DND-41 (cell line): Measurements from ENCODE around the gene USP9X.

Source experiments
- ATAC-seq: fragments of 200-7000 bp; cut with Tn5 transposase; 3 replicates; pipeline ENCODE4 v1.9.1; 2021; ENCODE audit warnings: low read depth; ENCODE audit not compliant: insufficient read depth
- DNase-seq: peaks from one replicate; pipeline ENCODE4 v3.0.0-alpha.2; 2020
- H2AFZ ChIP-seq: 2 replicates; pipeline ENCODE4 v1.6.0; 2012; ENCODE audit warnings: low read depth, low read length
- H3K27ac ChIP-seq: 2 replicates; pipeline ENCODE4 v1.5.1; 2012; ENCODE audit warnings: low read length, inconsistent platforms
- H3K27me3 ChIP-seq: fragments of 200-600 bp; sonication (generic); 2 replicates; pipeline ENCODE4 v1.6.0; 2012; ENCODE audit warnings: low read length, mild to moderate bottlenecking, inconsistent platforms; ENCODE audit not compliant: insufficient read depth, poor library complexity
- H3K36me3 ChIP-seq: 2 replicates; pipeline ENCODE4 v1.5.1; 2012; ENCODE audit warnings: low read length, inconsistent platforms; ENCODE audit not compliant: insufficient read depth
- H3K4me1 ChIP-seq: 2 replicates; pipeline ENCODE4 v1.5.1; 2012; ENCODE audit warnings: mild to moderate bottlenecking, low read length; ENCODE audit not compliant: insufficient read depth
- H3K4me2 ChIP-seq: 2 replicates; pipeline ENCODE4 v1.6.0; 2012; ENCODE audit warnings: mild to moderate bottlenecking, moderate library complexity, low read length, inconsistent platforms; ENCODE audit not compliant: insufficient read depth
- H3K4me3 ChIP-seq, 2 experiments: fragments of 200-600 bp in 1 of 2; shearing (Covaris generic) in 1 of 2; 2 replicates each; pipeline ENCODE4 v1.5.1; 2012 to 2016; ENCODE audit warnings: inconsistent platforms in 2 of 2, low read length in 2 of 2, mild to moderate bottlenecking in 2 of 2, low read depth in 1 of 2, moderate library complexity in 1 of 2
- H3K79me2 ChIP-seq: 2 replicates; pipeline ENCODE4 v1.6.0; 2012; ENCODE audit warnings: low read length, inconsistent platforms; ENCODE audit not compliant: insufficient read depth
- H3K9ac ChIP-seq: 2 replicates; pipeline ENCODE4 v1.6.0; 2012; ENCODE audit warnings: low read depth, mild to moderate bottlenecking, inconsistent platforms, low read length, moderate library complexity
- H3K9me3 ChIP-seq: 2 replicates; pipeline ENCODE4 v1.5.1; 2012; ENCODE audit warnings: low read length, moderate library complexity, mild to moderate bottlenecking, inconsistent platforms; ENCODE audit not compliant: insufficient read depth, severe bottlenecking
- H4K20me1 ChIP-seq: 2 replicates; pipeline ENCODE4 v1.6.0; 2012; ENCODE audit warnings: low read length; ENCODE audit not compliant: insufficient read depth
- CTCF ChIP-seq: IDR thresholded peaks from 2 replicates; pipeline ENCODE4 v1.5.1; 2012; ENCODE audit warnings: borderline replicate concordance, low read length, moderate library complexity, mild to moderate bottlenecking; ENCODE audit not compliant: poor library complexity, severe bottlenecking; ENCODE audit errors: extremely low read depth
- EZH2 ChIP-seq: IDR thresholded peaks from 3 replicates; pipeline ENCODE4 v1.6.1; 2012; ENCODE audit warnings: borderline replicate concordance, low read depth, mild to moderate bottlenecking, moderate library complexity, low read length, inconsistent platforms; ENCODE audit not compliant: severe bottlenecking

Gene USP9X

GRCh38 chrX:41192880-41193279 is 107.6 kb downstream of the USP9X start:
- H3K9me3 ChIP-seq, result no peaks in the 10 kb centered on the region
- ATAC-seq (no peak), DNase-seq (no peak)
- peaks cover 33% of the 10 kb centered on the region for H3K36me3 ChIP-seq
- no peak overlapping the region for H3K27ac ChIP-seq
- H3K4me2 ChIP-seq, result no peak overlapping the region
- no peaks in the 10 kb centered on the region for H4K20me1 ChIP-seq
- no peak overlapping the region for H3K9ac ChIP-seq
- H3K4me3 ChIP-seq, result no peak overlapping the region
- no peaks in the 10 kb centered on the region for H3K27me3 ChIP-seq
- no peaks in the 10 kb centered on the region for H3K4me1 ChIP-seq
- H2AFZ ChIP-seq, result no peak overlapping the region
- TF ChIP-seq CTCF, result no peak
- TF ChIP-seq EZH2, result no peak
- H3K79me2 ChIP-seq, result no peaks in the 10 kb centered on the region

GRCh38 chrX:41198410-41198809 is 113.2 kb downstream of the USP9X start:
- H3K27me3 ChIP-seq, result no peaks in the 10 kb centered on the region
- H3K27ac ChIP-seq, result no peak overlapping the region
- TF ChIP-seq CTCF (no peak), EZH2 (no peak)
- DNase-seq (no peak), ATAC-seq (no peak)
- H2AFZ ChIP-seq, result no peak overlapping the region
- no peaks in the 10 kb centered on the region for H3K4me1 ChIP-seq
- no peak overlapping the region for H3K4me2 ChIP-seq
- no peaks in the 10 kb centered on the region for H4K20me1 ChIP-seq
- H3K79me2 ChIP-seq, result no peaks in the 10 kb centered on the region
- peaks cover 38% of the 10 kb centered on the region; the same call in 1 of the 2 replicates for H3K36me3 ChIP-seq
- no peak overlapping the region for H3K9ac ChIP-seq
- H3K4me3 ChIP-seq, result no peak overlapping the region
- H3K9me3 ChIP-seq, result no peaks in the 10 kb centered on the region

- Histone ChIP-seq H2AFZ (no peak overlapping the region), H3K27ac (no peak overlapping the region), H3K4me2 (no peak overlapping the region), H3K9ac (no peak overlapping the region), H3K36me3 (peaks cover 47% of the 10 kb centered on the region; the same call in 1 of the 2 replicates), H3K9me3 (no peaks in the 10 kb centered on the region), H3K79me2 (no peaks in the 10 kb centered on the region), H4K20me1 (no peaks in the 10 kb centered on the region), H3K4me3 (no peak overlapping the region), H3K27me3 (no peaks in the 10 kb centered on the region), H3K4me1 (no peaks in the 10 kb centered on the region)
- ATAC-seq, result no peak
- TF ChIP-seq CTCF (no peak), EZH2 (no peak)
- no peak for DNase-seq
Measured at GRCh38 chrX:41200785-41201184, 115.5 kb downstream of the USP9X start.

GRCh38 chrX:41209853-41210252 is 124.6 kb downstream of the USP9X start:
- Histone ChIP-seq H3K9ac (no peak overlapping the region), H2AFZ (no peak overlapping the region), H3K9me3 (no peaks in the 10 kb centered on the region), H3K4me1 (no peaks in the 10 kb centered on the region), H3K27ac (no peak overlapping the region), H3K36me3 (peaks cover 18% of the 10 kb centered on the region), H3K79me2 (no peaks in the 10 kb centered on the region), H3K4me2 (no peak overlapping the region), H4K20me1 (no peaks in the 10 kb centered on the region), H3K27me3 (no peaks in the 10 kb centered on the region), H3K4me3 (no peak overlapping the region)
- ATAC-seq (no peak), DNase-seq (no peak)
- no peak for TF ChIP-seq EZH2
- no peak for TF ChIP-seq CTCF
